NCI-H2029 treated with DMSO at 0.1 percent for 48 hours (cell line): Measurements from ENCODE around the gene DNAH7.
A peak's percentile ranks its signal among the peaks of the same experiment; 100 is the strongest.
"Not testable (repeated sequence)": the region's sequence is repeated elsewhere in the genome, so short reads cannot be mapped to it uniquely, and the experiment has no call there.

Source experiments
- DNase-seq: peaks from one replicate; lab custom pipeline; 2025; lab: John Stamatoyannopoulos, UW

DNAH7 gene

DNA sequence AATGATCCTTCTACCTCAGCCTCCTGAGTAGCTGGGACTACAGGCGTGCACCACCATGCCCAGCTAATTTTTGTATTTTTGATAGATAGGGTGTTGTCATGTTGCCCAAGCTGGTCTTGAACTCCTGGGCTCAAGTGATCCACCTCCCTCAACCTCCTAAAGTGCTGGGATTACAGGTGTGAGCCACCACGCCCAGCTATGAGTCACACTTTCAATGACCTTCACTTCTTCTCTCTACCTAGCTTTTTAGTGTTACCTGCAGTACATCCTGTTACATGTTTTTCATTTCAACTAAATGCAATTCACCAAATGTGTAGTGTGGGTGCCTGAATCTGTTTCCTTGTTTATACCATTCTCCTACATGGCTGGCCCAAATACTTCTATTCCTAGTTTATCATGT is 347.6 kb downstream of the DNAH7 start:
- no peak for DNase-seq

DNA sequence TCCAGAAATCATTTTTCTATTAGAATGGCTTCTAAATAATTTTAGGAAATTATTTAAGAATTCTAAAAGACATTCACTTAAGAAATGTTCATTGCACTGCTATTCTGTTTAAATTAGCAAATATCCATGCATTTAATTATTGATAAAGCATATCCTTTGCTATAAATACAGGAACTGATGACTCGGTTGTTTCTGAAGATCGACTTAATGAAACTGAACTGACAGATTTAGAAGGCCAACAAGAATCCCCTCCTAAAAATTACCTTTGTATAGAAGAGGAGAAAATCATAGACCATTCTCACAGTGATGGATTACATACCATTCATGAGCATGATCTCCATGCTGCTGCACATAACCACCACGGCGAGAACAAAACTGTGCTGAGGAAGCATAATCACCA is 352.2 kb downstream of the DNAH7 start:
- DNase-seq = no peak

DNA sequence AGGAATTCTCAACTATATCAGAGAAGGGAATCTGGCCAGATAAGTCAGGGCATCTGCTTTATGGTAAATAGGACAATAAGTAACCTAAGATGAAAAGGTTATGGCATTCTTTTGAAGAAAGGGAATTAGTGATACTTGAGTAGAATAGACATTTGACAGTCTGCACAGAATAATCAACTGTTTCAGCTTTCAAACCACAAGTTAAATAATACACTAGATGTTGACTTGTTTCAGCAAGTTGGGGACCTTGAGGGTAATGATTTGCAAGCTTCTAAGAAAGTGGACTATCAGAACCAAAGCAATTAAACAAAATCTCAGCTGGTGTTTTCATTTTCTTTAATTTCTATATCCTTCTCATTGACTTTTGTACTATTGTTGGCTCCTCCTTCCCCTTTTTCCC is 357.2 kb downstream of the DNAH7 start:
- DNase-seq = no peak

DNA sequence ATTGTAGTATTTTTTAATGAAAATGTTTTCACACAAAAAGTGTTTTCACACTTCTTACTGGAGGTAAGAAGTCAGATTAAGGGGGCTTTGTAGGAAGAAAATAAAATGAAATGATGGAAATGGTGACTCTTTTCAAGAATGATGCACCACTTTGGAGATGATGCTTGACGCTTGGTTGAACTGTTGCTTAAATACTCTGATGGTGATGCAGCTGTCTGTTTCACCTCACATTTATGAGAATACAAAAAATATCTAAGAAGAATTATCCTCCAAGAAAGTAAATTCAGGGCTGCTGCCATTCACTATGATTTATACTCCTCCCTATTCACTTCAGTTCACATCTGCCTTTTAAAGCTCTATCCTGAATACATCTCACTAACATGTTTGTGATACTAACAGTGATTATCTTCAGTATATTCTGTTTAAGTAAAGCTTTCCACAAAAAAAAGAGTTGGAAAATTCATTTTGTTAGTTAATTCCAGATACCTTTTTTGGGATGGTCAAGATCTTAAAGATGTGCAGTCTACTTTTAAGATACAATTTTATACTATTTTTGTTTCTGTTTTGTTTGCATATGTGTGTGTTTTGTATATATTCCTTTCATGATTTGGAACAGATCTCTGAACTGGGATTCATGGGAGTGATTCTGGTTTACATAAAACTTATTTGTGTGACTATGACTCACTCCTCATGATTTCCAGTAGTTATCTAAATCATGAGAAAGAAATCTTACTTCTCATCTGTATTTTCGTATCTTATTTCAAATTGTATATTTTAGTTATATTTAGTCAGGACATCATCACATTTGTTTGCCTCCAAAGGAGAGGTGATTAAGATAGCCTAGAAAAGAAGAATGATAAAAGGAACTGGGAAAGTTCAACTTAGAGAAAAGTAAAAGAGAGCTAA is 358.5 kb downstream of the DNAH7 start:
- no peak for DNase-seq

DNA sequence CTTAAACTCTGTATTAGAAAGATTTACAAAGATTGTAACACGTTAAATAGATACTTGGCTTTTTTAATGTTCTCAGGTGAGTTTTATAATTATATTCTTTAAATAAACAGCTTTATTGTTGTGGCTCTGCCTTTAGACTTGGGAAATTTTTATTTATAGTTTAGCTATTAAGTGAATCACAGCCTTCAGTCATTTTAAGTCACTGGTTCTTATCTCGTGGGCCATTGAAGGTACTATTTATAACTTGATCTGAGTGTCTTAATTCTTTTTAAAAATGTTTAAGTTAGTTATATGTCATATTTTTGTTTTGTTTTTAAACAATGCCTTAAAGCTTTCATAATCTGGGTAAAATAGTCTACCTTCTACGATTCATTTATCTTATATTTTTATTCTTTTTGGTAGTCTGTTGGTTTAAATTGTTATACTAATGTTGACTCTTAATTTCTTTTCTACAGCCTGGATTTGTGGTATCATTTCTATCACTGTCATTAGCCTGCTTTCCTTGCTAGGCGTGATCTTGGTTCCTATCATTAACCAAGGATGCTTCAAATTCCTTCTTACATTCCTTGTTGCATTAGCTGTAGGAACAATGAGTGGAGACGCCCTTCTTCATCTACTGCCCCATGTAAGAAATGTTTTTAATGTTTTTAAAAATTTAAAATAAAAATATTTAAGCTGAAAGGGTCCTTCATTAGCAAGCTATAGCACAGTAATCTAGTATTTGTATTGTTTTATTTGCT is 362.3 kb downstream of the DNAH7 start:
- no peak for DNase-seq

DNA sequence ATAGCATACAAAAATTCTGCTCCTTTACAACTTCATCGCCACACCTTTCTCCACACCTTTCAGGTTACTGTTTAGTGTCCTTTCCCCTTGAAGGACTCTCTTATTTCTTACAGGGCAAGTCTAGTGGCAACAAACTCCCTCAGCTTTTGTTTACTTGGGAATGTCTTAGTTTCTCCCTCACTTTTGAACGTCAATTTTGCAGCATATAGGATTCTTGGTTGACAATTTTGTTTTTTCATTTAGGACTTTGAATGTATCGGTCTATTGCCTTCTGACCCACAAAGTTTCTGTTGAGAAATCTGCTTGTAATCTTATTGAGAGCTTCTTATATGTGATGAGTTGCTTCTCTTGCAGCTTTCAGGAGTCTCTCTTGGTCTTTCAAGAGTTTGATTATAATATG is 368.2 kb downstream of the DNAH7 start:
- DNase-seq = no peak

DNA sequence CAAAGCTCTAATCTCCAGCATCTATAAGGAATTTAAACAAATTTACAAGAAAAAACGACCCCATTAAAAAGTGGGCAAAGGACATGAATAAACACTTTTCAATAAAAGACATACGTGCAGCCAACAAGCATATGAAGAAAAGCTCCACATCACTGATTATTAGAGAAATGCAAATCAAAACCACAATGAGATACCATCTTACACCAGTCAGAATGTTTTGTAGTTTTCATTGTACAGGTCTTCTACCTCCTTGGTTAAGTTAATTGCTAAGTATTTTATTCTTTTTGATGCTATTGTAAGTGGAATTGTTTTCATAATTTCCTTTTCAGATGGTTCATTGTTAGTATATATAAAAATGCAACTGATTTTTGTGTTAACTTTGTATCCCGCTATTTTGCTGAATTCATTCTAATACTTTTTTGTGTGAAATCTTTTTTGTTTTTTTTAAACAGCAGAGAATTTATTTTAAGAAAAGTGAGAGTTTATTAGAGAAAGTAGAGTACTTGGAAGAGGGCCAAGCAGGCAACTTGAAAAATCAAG is 370.9 kb downstream of the DNAH7 start:
- DNase-seq = no peak

DNA sequence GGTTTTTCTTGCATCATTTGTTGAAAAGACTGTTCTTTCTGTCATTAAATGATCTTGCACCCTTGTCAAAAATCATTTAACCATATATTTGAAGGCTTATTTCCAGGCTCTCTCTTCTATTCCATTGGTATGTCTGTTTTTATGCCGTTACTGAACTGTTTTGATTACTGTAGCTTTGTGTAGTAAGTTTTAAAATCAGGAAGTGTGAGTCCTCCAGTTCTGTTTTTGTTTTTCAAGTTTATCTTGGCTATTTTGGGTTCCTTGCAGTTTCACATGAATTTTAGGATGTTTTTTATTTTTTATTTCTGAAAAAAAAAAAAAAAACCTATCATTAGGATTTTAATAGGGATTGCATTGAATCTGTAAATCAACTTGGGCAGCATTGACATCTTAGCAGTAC is 372.6 kb downstream of the DNAH7 start:
- no peak for DNase-seq

DNA sequence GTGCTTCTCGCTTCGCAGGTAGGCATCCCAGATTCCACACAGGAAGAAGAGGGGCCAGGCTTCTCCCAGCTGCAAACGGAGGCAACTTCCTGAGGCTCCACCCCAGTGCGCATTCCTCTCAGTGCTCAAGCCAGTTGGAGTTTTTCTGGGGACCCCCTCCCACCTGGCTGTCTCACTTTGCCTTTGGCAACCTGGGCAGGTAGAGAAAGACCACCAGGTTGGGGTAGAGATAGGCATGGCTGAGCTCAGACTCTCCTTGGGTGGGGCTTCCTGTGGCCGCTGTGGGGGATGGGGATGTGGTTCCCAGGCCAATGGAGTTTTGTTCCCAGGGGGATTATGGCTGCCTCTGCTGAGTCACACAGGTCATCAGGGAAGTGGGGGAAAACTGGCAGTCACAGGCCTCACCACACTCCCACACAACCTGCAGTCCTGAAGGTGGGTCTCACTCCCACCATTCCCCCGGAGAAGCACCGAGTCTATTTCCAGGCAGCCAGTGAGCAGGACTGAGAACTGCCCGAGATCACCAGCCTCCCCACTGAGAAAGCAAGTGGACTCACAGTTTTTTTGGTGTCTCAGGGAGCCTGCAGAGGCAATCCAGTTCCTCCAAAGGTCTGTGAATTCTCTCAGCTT is 373.5 kb downstream of the DNAH7 start:
- DNase-seq = no peak

DNA sequence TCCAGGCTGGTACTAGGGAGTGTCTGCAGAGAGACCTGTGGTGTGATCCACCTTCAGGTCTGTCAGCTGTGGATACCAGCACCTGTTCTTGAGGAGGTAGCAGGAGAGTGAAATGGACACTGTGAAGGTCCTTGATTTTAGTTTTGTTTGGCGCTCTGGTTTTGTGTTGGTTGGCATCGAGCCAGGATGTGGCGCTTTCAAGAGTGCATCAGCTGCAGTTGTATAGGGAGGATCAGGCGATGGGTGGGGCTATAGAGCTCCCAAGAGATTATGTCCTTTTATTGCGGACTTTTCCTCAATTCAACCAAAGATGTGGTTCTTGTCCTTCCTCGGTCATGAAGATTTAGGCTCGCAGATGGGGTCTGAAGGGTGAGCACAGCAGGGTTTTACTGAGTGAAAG is 374.1 kb downstream of the DNAH7 start:
- peak; percentile 32 for DNase-seq

DNA sequence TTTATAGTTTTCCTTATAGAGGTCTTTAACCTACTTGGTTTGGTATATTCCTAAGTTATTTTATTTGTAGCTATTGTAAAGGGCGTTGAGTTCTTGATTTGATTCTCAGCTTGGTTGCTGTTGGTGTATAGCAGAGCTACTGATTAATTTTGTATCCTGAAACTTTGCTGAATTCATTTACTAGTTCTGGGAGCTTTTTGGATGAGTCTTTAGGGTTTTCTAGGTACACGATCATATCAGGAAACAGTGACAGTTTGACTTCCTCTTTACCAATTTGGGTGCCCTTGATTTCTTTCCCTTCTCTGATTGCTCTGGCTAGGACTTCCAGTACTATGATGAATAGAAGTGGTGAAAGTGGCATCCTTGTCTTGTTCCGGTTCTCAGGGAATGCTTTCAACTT is 376.1 kb downstream of the DNAH7 start:
- not testable (repeated sequence) for DNase-seq
